GM19395 (cell line): Measurements from ENCODE around the gene FRMD4B.

ENCODE experiments used
- ATAC-seq: cut with Tn5 transposase; IDR thresholded peaks from one replicate; pipeline ENCODE4 v1.9.1; 2021; ENCODE audit warnings: mild to moderate bottlenecking, moderate library complexity; ENCODE audit not compliant: unreplicated experiment

Gene FRMD4B

DNA sequence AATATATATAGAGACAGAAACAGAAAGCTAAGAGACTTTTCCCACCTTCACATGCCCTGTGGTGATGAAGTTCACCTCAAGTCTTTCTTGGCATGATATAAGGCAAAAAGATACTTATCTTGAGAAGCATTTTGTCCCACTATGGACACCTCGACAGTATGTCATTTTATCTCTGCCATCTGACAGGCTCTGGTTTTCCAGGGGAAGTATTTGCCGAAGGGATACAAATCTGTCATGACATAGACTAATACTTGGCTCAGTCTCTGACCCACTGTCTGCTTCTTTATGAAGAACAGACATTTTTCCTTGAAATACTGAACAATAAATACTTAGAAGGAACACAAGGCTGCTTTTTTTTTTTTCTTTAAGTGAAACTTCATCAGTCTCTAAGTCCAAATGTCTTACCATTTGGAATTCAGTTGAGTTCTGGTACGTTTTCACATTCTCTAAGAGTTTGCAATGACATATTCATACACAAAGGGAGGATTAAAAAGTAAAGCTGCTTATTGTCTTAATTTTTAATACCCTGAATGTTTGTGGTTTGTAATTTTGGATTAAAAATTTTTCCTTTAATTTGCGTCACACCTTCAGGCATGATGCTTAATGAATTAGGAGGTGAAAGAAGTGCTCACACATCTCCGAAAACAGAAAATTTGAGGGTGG is 175.7 kb downstream of the FRMD4B start:
- ATAC-seq, result no peak

GRCh38 chr3:69209413-69209812 is 176.5 kb downstream of the FRMD4B start:
- ATAC-seq, result no peak

- no peak for ATAC-seq
Observed at GRCh38 chr3:69207031-69207430, 178.9 kb downstream of the FRMD4B start.

DNA sequence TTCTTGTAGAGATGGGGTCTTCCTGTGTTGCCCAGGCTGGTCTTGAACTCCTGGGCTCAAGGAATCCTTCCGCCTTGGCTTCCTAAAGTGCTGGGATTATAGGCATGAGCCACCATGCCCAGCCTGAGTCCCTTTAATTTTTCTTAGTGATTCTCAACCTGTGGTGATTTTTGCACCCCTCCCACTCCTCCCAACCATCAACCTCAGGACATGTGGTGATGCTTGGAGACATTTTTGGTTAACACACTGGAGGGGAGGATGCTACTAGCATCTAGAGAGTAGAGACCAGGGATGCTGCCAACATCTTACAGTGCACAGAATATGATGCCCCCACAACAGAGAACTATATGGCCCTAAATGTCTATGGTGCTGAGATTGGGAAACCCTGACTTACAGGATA is 180.5 kb downstream of the FRMD4B start:
- no peak for ATAC-seq

DNA sequence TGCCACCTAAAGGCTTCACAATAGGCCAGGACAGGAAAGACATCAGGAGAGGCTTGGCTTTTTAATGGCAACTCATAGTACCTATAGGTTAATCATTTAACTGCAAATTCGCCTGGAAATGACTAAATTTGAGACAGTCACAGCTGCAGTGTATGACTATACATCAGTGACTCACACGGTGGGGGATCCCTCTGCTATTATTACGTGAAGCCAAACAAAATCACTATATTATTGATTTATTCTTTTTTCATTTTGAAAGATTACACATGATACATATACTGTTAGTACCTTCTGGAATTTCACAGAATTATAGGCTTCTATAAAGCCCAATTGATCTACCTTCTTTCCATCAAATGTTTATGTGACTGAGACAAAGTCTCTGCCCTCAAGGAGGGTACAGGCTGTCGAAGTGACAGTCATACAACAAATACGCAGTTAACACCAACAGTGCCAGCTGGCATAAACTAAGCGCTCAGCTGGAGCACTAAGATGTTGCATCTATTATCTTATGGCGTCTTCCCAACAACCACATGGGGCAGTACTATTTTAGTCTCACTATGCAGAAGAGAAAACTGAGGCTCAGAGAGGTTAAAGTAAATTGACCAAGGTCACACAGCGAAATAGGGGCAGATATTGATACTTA is 181.5 kb downstream of the FRMD4B start:
- peak; percentile 91 for ATAC-seq

GRCh38 chr3:69203631-69204314 is 182.1 kb downstream of the FRMD4B start:
- ATAC-seq, result peak; percentile 8

DNA sequence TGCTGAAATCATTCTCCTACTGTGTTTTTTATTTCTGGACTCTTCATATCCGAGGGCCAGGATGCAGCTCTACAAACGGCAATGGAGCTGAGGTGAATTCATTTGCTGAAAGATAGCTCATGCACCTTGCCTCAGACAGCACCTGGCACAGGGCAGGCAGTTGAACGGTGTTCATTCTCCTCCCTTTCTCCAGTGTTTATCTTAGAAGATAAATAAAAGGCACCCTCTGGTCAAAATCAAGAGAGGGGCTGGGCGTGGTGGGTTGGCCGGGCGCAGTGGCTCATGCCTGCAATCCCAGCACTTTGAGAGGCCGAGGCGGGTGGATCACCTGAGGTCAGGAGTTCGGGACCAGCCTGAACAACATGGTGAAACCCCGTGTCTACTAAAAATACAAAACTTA is 184.2 kb downstream of the FRMD4B start:
- no peak for ATAC-seq

DNA sequence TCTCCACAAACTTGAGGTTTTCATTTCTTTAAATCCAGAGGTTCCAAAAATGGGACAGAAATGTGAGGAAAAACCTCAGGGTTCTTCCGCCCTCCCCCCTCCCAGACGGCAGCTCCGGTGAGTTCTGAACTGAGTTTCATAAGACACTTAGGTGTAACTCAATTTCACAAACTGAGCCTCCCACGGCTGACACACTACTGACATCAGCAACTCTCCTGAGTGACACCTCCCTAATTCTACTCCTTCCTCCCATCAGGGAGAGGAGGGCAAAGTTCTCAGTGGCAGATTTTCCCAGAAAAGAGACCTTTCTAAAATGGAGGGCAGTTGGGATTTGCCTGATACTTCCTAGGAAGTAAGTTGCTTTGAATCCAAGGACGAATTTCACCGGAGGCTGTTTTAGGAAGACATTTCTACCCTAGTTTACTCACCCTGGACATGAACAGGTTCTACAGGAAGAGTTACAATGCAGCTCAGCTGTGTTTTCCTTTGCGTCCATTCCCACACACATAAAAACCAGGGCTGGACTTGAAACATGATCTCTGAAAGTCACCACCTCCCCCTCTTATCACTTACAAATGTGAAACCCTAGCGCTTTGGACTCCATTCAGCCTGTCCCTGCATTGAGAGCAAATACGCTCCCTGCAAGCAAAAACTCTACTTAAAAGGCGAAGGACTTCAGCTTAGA is 185.4 kb downstream of the FRMD4B start:
- ATAC-seq, result no peak

DNA sequence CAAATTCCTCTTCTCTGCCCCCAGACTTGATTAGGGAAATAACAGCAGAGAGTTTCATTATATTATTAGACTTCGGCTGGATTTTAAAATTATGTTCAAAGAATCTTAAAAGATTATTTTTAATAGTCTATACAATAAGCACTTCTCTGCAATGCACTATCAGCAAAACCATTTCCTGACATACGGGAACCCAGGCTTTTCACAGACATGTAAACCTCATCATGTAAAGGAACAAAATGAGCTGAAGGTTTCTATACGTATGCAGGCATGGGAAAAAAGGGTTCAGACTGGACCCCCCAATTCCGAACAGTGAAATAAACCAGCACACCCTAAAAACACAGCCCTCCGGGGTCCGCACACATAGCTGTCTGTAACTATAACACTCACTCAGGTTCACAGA is 185.9 kb downstream of the FRMD4B start:
- no peak for ATAC-seq

GRCh38 chr3:69197922-69198530 is 187.9 kb downstream of the FRMD4B start:
- no peak for ATAC-seq

DNA sequence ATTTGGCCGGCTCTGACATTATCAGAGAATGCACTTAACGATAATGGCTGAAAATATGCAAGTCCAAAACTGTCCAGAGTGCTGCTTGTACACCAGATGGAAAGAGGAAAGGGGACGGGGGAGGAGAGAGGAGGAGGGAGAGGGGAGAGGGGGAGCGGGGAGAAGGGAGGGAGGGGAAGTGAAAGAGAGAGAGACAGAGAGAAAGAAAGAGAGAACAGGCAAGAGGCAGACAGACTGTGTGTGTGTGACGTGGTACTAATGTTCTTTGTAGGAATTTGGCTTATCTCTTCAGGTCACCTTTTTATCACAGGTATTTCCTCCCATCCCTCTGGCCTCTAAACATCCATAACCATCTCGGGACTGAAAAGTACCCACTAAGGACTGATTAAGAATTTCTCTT is 188.4 kb downstream of the FRMD4B start:
- no peak for ATAC-seq

DNA sequence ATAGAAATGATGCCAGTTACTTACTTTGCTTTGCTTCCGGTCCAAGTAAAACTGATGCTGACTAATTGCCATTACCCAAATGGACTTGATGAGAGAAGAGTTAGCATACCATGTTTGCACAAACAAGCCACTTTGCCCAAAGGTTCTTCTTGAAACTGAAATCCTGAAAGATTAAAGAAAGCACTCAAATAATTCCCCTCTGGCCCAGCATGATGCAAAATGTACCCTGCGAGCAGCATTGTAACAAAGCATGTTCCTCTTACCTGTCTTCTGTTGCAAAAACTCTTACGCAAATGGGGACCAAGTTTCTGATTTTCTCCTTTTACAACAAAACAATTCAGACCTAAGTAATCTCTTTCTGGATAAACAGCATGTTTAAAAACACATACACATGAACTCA is 189.0 kb downstream of the FRMD4B start:
- ATAC-seq, result no peak

DNA sequence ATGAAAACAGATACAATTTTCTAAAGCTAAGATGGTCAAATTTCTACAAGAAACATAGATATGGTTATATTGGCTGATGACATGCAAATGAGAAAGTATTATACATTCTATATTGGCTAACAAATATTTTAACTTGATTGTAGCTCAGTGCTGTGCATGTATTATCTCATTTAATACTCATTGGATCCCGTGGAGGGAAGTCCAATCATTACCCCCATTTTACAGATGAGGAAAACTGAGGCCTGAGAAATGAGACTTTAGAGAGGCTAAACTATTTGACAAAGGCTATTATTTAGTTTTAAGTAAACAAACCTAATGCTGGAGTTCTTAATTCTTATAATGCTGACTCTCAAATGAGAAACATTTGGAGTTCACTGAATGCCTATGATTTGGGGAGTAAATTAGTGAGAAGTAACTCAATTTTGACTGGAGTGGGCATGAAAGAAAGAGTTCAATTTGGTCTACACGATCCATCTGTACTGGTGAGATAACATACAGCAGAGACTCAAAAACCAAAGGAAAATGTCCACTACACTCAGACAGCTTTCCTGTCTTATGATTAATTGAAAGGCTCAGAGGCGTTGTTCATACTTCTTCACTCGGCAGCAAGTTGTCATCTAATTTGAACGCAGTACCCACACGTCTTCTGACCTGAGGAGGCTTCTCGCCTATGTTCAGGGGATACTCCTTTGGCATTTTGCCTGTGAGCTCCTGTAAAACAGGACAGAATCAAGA is 191.3 kb downstream of the FRMD4B start:
- no peak for ATAC-seq

GRCh38 chr3:69193749-69194148 is 192.1 kb downstream of the FRMD4B start:
- ATAC-seq, result no peak

- no peak for ATAC-seq
Observed at GRCh38 chr3:69191516-69191915, 194.4 kb downstream of the FRMD4B start.

DNA sequence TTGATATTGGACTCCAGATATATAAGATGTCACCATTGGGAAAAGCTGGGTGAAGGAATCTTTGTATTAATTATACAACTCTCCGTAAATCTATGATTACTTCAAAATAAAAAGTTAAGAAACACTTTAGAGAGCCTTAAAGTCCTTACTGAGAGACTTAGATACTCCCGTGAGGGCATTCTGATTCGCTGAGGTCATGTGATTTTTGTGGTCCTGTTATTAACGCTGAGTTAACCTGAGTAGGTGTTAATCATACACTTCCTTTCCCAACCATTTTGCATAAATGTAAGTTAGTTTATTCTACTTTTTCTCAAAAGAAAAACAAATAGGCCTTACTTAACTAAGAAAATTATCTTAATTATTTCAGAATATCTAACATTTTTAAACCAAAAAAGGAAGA is 196.4 kb downstream of the FRMD4B start:
- no peak for ATAC-seq

- no peak for ATAC-seq
Observed at GRCh38 chr3:69186575-69187093, 199.3 kb downstream of the FRMD4B start.

GRCh38 chr3:69182588-69183316 is 203.1 kb downstream of the FRMD4B start:
- no peak for ATAC-seq

DNA sequence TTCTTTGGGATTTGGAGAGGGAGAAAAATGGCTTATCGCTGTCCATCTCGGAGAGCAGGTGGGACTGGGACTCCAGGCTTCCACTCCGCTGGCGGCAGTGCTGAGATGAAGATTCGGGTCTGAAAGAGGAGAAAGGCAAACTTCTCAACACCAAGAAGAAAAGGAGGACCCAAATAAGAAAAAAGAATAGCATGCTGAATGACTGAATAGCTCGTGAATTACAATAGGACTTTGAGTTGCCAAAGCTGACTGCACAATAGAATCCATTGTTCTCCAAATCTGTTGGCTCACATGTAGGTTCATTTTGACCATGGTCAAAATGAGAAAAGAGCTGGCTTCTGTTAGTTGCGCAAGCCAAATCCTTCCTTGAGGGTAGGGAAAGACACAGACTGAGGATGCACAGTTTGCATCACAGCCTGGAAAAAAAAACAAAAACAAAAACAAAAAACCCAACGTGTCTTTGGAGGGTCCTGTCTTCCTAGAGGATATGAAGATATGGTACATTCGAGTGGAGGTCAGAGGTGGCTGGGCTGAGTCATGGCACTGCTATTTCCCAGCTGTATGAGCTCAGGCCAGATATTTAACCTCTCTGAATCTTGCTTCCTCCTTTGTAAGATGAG is 204.2 kb downstream of the FRMD4B start:
- ATAC-seq, result no peak
